ENCODE measurements around the gene SRP9.

SRP9 gene

DNA sequence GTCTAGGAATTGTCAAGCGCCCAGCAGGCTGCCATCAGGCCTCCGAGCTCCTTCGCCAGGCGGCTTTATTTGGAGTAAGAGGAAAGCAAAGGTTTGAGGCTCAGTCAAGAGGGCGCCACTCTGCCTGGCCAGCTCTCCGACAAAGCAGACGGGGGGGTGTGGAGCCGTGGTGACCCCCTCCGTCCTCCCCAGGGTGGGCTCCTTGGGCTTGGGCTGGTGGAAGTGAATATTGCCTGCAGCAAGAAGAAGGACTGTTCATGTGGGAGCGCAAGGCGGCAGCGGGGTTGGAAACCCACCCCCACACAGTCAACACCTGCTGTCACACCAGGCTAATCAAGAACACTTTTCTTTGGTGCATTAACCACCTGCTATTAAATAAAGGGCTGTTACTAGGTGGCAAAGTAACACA, 46.9 kb downstream of the SRP9 start:
- no peak for ATAC-seq
- no peak for TF ChIP-seq ZFP30 (CRISPR knock-in tag; IDR thresholded peaks at IDR 0.05)
- no peak for TF ChIP-seq GLIS3 (CRISPR knock-in tag; IDR thresholded peaks at IDR 0.05)
- no peak for TF ChIP-seq ESRRG (CRISPR knock-in tag; IDR thresholded peaks at IDR 0.05)
- TF ChIP-seq ISL1 (CRISPR knock-in tag; IDR thresholded peaks at IDR 0.05): no peak

DNA sequence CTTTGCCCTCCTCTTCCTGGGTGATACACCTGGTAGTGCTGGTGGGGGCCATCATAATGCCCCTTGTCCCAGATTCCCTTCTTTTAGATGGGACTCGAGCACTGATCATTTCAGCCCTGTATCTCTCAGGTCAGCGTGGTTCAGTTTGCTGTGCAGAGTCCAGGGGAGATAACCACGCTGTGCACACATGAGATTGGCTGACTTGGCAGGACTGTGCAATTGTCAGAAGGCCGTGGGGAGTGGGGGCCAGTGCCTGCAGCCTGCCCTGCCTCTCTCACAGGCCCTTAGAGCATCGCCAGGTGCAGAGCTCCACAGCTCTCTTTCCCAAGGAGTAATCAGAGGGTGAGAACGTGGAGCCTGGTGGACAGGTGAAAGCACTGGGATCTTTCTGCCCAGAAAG, 47.5 kb downstream of the SRP9 start:
- ATAC-seq: no peak; the same call in 2 of the 3 replicates
- TF ChIP-seq SNAI2 (CRISPR knock-in tag; IDR thresholded peaks at IDR 0.05) (no peak), PPARA (CRISPR knock-in tag; IDR thresholded peaks at IDR 0.05; ENCODE audit: borderline replicate concordance) (no peak), TCF4 (CRISPR knock-in tag; IDR thresholded peaks at IDR 0.05; ENCODE audit: borderline replicate concordance) (no peak), ARNTL (CRISPR knock-in tag; IDR thresholded peaks at IDR 0.05; ENCODE audit: borderline replicate concordance, low read depth) (no peak), ZFP30 (CRISPR knock-in tag; IDR thresholded peaks at IDR 0.05) (no peak), ZC3H10 (CRISPR knock-in tag; IDR thresholded peaks at IDR 0.05) (no peak), CSDC2 (CRISPR knock-in tag; IDR thresholded peaks at IDR 0.05) (no peak), OSR1 (CRISPR knock-in tag; IDR thresholded peaks at IDR 0.05) (no peak), TOX (CRISPR knock-in tag; IDR thresholded peaks at IDR 0.05; ENCODE audit: borderline replicate concordance) (no peak), GLIS3 (CRISPR knock-in tag; IDR thresholded peaks at IDR 0.05) (no peak), RARB (CRISPR knock-in tag; IDR thresholded peaks at IDR 0.05) (no peak)
- TF ChIP-seq, protein P1, sequence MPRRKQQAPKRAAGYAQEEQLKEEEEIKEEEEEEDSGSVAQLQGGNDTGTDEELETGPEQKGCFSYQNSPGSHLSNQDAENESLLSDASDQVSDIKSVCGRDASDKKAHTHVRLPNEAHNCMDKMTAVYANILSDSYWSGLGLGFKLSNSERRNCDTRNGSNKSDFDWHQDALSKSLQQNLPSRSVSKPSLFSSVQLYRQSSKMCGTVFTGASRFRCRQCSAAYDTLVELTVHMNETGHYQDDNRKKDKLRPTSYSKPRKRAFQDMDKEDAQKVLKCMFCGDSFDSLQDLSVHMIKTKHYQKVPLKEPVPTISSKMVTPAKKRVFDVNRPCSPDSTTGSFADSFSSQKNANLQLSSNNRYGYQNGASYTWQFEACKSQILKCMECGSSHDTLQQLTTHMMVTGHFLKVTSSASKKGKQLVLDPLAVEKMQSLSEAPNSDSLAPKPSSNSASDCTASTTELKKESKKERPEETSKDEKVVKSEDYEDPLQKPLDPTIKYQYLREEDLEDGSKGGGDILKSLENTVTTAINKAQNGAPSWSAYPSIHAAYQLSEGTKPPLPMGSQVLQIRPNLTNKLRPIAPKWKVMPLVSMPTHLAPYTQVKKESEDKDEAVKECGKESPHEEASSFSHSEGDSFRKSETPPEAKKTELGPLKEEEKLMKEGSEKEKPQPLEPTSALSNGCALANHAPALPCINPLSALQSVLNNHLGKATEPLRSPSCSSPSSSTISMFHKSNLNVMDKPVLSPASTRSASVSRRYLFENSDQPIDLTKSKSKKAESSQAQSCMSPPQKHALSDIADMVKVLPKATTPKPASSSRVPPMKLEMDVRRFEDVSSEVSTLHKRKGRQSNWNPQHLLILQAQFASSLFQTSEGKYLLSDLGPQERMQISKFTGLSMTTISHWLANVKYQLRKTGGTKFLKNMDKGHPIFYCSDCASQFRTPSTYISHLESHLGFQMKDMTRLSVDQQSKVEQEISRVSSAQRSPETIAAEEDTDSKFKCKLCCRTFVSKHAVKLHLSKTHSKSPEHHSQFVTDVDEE (CRISPR knock-in tag; IDR thresholded peaks at IDR 0.05): no peak
- TF ChIP-seq, protein P2, sequence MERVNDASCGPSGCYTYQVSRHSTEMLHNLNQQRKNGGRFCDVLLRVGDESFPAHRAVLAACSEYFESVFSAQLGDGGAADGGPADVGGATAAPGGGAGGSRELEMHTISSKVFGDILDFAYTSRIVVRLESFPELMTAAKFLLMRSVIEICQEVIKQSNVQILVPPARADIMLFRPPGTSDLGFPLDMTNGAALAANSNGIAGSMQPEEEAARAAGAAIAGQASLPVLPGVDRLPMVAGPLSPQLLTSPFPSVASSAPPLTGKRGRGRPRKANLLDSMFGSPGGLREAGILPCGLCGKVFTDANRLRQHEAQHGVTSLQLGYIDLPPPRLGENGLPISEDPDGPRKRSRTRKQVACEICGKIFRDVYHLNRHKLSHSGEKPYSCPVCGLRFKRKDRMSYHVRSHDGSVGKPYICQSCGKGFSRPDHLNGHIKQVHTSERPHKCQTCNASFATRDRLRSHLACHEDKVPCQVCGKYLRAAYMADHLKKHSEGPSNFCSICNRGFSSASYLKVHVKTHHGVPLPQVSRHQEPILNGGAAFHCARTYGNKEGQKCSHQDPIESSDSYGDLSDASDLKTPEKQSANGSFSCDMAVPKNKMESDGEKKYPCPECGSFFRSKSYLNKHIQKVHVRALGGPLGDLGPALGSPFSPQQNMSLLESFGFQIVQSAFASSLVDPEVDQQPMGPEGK (CRISPR knock-in tag; IDR thresholded peaks at IDR 0.05; ENCODE audit: borderline replicate concordance): no peak
- TF ChIP-seq, protein P3, sequence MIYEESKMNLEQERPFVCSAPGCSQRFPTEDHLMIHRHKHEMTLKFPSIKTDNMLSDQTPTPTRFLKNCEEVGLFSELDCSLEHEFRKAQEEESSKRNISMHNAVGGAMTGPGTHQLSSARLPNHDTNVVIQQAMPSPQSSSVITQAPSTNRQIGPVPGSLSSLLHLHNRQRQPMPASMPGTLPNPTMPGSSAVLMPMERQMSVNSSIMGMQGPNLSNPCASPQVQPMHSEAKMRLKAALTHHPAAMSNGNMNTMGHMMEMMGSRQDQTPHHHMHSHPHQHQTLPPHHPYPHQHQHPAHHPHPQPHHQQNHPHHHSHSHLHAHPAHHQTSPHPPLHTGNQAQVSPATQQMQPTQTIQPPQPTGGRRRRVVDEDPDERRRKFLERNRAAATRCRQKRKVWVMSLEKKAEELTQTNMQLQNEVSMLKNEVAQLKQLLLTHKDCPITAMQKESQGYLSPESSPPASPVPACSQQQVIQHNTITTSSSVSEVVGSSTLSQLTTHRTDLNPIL (CRISPR knock-in tag; IDR thresholded peaks at IDR 0.05; ENCODE audit: low read depth): no peak

DNA sequence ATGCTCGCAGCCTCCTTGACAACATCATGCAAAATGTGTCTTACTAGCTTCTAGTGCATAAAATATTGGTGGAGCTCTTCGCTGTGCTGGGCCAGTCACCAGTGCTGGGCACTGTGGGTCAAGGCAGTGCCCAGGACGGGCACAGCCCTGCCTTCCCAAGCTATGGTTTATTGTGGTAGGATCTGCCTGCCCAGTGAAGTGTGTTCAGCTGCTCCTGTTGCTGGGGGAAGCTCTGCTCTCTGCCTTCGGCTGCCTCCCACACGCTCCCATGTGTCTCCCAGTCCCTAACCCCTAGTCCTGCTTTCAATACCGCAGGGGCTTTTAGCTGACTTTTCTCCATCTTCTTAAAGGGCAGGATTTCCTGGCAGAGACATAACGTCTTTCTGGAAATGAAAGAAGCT, 48.0 kb downstream of the SRP9 start:
- TF ChIP-seq OSR1 (CRISPR knock-in tag; IDR thresholded peaks at IDR 0.05): no peak
- no peak for ATAC-seq

DNA sequence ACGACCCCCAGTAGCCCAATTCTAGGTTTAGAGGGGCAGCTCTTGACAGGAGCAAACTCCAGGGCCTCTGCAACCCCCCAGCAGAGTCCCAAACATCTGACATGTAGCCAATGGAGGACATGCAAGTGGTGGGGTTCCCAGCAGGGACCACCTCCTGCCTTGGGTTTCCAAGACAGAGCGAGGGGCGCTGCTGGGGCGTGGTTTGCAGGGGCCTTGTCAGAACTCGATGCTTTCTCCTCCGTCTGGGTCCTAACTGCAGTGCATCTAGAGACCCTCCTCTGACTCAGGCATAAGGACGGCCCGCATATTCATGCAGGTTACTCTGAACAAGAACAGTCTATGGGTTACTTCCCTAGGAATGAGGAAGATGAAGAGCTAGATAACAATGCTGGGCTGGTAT, 49.5 kb downstream of the SRP9 start:
- no peak for ATAC-seq
- TF ChIP-seq ZNF70 (CRISPR knock-in tag; IDR thresholded peaks at IDR 0.05) (no peak), BACH2 (CRISPR knock-in tag; IDR thresholded peaks at IDR 0.05; ENCODE audit: borderline replicate concordance) (no peak), PPARA (CRISPR knock-in tag; IDR thresholded peaks at IDR 0.05; ENCODE audit: borderline replicate concordance) (no peak), ESRRG (CRISPR knock-in tag; IDR thresholded peaks at IDR 0.05) (no peak), RARB (CRISPR knock-in tag; IDR thresholded peaks at IDR 0.05) (no peak), ZNF565 (CRISPR knock-in tag; conservative IDR thresholded peaks at IDR 0.05; ENCODE audit: low read depth) (no peak), TOX (CRISPR knock-in tag; IDR thresholded peaks at IDR 0.05; ENCODE audit: borderline replicate concordance) (no peak), OSR1 (CRISPR knock-in tag; IDR thresholded peaks at IDR 0.05) (no peak), CSDC2 (CRISPR knock-in tag; IDR thresholded peaks at IDR 0.05) (no peak), ZC3H10 (CRISPR knock-in tag; IDR thresholded peaks at IDR 0.05) (no peak)
- TF ChIP-seq, protein P2 (CRISPR knock-in tag; IDR thresholded peaks at IDR 0.05; ENCODE audit: borderline replicate concordance): no peak
